KMS-11 (cell line): ENCODE results near the gene ANO10.
"Not testable (repeated sequence)": the region's sequence is repeated elsewhere in the genome, so short reads cannot be mapped to it uniquely, and the experiment has no call there.

ENCODE experiments used
- H2AFZ ChIP-seq: fragments of 200-600 bp; sonication (generic); 2 replicates; pipeline ENCODE4 v1.6.1; 2016; ENCODE audit warnings: antibody characterized with exemption, mixed run types, low read depth
- H3K27ac ChIP-seq: fragments of 200-600 bp; sonication (generic); 2 replicates; pipeline ENCODE4 v1.6.1; 2016; ENCODE audit warnings: mild to moderate bottlenecking, mixed run types
- H3K27me3 ChIP-seq: fragments of 200-600 bp; sonication (generic); 2 replicates; pipeline ENCODE4 v1.6.1; 2017; ENCODE audit warnings: mild to moderate bottlenecking, low read depth, mixed run types, moderate library complexity; ENCODE audit not compliant: insufficient read depth
- H3K36me3 ChIP-seq: fragments of 200-600 bp; sonication (generic); 2 replicates; pipeline ENCODE4 v1.6.1; 2017; ENCODE audit warnings: mild to moderate bottlenecking, mixed run types; ENCODE audit not compliant: insufficient read depth
- H3K4me1 ChIP-seq: fragments of 200-600 bp; sonication (generic); 2 replicates; pipeline ENCODE4 v1.6.1; 2016; ENCODE audit warnings: mild to moderate bottlenecking, low read depth, mixed run types; ENCODE audit not compliant: poor library complexity, severe bottlenecking
- H3K4me2 ChIP-seq: fragments of 200-600 bp; sonication (generic); 2 replicates; pipeline ENCODE4 v1.7.0; 2016; ENCODE audit warnings: mild to moderate bottlenecking, mixed run types
- H3K4me3 ChIP-seq: fragments of 200-600 bp; sonication (generic); IDR thresholded peaks from 2 replicates; pipeline ENCODE4 v1.6.1; 2017; ENCODE audit warnings: low read depth, low read length, mixed read lengths; ENCODE audit not compliant: insufficient read depth
- H3K79me2 ChIP-seq: fragments of 200-600 bp; sonication (generic); 2 replicates; pipeline ENCODE4 v1.6.1; 2016; ENCODE audit warnings: low read depth, mixed run types; ENCODE audit not compliant: insufficient read depth
- H3K9ac ChIP-seq: fragments of 200-600 bp; sonication (generic); 2 replicates; pipeline ENCODE4 v1.6.1; 2016; ENCODE audit warnings: mild to moderate bottlenecking, mixed run types
- H4K20me1 ChIP-seq: fragments of 200-600 bp; sonication (generic); 2 replicates; pipeline ENCODE4 v1.6.1; 2016; ENCODE audit warnings: mild to moderate bottlenecking, mixed run types; ENCODE audit not compliant: insufficient read depth
- CTCF ChIP-seq: fragments of 200-600 bp; sonication (generic); conservative IDR thresholded peaks from 2 replicates; pipeline ENCODE4 v1.6.1; 2017; ENCODE audit warnings: low read depth, mild to moderate bottlenecking, antibody characterized with exemption, low read length, moderate library complexity, mixed read lengths

Gene ANO10

GRCh38 chr3:43525386-43525785 lies 96.4 kb downstream of the ANO10 start:
- Histone ChIP-seq H3K27me3 (no peaks in the 10 kb centered on the region), H3K9ac (no peak overlapping the region), H3K79me2 (no peaks in the 10 kb centered on the region), H2AFZ (no peak overlapping the region), H3K36me3 (no peaks in the 10 kb centered on the region), H3K27ac (no peak overlapping the region), H3K4me1 (no peaks in the 10 kb centered on the region), H3K4me3 (no peak overlapping the region), H3K4me2 (no peak overlapping the region), H4K20me1 (no peaks in the 10 kb centered on the region)
- no peak for TF ChIP-seq CTCF

- Histone ChIP-seq H2AFZ (no peak overlapping the region), H3K36me3 (no peaks in the 10 kb centered on the region), H3K79me2 (no peaks in the 10 kb centered on the region), H3K9ac (no peak overlapping the region), H4K20me1 (no peaks in the 10 kb centered on the region), H3K4me2 (no peak overlapping the region), H3K4me3 (no peak overlapping the region), H3K27ac (no peak overlapping the region), H3K4me1 (no peaks in the 10 kb centered on the region), H3K27me3 (no peaks in the 10 kb centered on the region)
- no peak for TF ChIP-seq CTCF
Measured at GRCh38 chr3:43523454-43524053, 98.3 kb downstream of the ANO10 start.

- TF ChIP-seq CTCF: no peak
Measured at GRCh38 chr3:43522727-43523362, 99.0 kb downstream of the ANO10 start.

GRCh38 chr3:43521941-43522340 lies 99.9 kb downstream of the ANO10 start:
- no peak overlapping the region for H3K4me2 ChIP-seq
- H3K27me3 ChIP-seq: no peaks in the 10 kb centered on the region
- H3K27ac ChIP-seq: no peak overlapping the region
- no peak overlapping the region for H2AFZ ChIP-seq
- H3K4me3 ChIP-seq: no peak overlapping the region
- no peaks in the 10 kb centered on the region for H3K79me2 ChIP-seq
- H3K36me3 ChIP-seq: no peaks in the 10 kb centered on the region
- H4K20me1 ChIP-seq: no peaks in the 10 kb centered on the region
- H3K4me1 ChIP-seq: no peaks in the 10 kb centered on the region
- no peak overlapping the region for H3K9ac ChIP-seq
- no peak for TF ChIP-seq CTCF

More at GRCh38 chr3:43522727-43523362, 99.0 kb downstream of the ANO10 start:
- Histone ChIP-seq H3K4me1 (no peaks in the 10 kb centered on the region), H4K20me1 (no peaks in the 10 kb centered on the region), H3K4me2 (no peak overlapping the region), H2AFZ (no peak overlapping the region), H3K9ac (no peak overlapping the region), H3K4me3 (no peak overlapping the region), H3K36me3 (no peaks in the 10 kb centered on the region), H3K27me3 (no peaks in the 10 kb centered on the region), H3K79me2 (no peaks in the 10 kb centered on the region), H3K27ac (no peak overlapping the region)

- H3K79me2 ChIP-seq, H3K27ac ChIP-seq, H2AFZ ChIP-seq, H4K20me1 ChIP-seq, H3K4me1 ChIP-seq, H3K36me3 ChIP-seq, H3K4me3 ChIP-seq, H3K27me3 ChIP-seq, H3K4me2 ChIP-seq, H3K9ac ChIP-seq: not testable (repeated sequence)
Measured at GRCh38 chr3:43518515-43518914, 103.3 kb downstream of the ANO10 start.
